Chondrocyte (in vitro differentiated cells): ENCODE measurements around the gene ARL1. TPM values are rescaled to one million over a fixed set of nuclear protein-coding genes. Genes with fewer than 3 reads are reported as not detected.
A peak's percentile ranks its signal among the peaks of the same experiment; 100 is the strongest.

Experiments used
- DNase-seq: peaks from one replicate; pipeline ENCODE4 v3.0.0; 2021; ENCODE audit warnings: mixed read lengths, low spot score
- H3K27ac Mint-ChIP-seq: one replicate; pipeline ENCODE4 v1.8.0; 2021; ENCODE audit warnings: mild to moderate bottlenecking, moderate library complexity, mixed read lengths; ENCODE audit not compliant: unreplicated experiment
- H3K27me3 Mint-ChIP-seq: 2 replicates; pipeline ENCODE4 v1.8.0; 2021; ENCODE audit warnings: low read depth, mixed read lengths
- H3K36me3 Mint-ChIP-seq: 2 replicates; pipeline ENCODE4 v1.8.0; 2021; ENCODE audit warnings: low read depth, mixed read lengths
- H3K4me1 Mint-ChIP-seq: 2 replicates; pipeline ENCODE4 v1.8.0; 2021; ENCODE audit warnings: low read depth, mild to moderate bottlenecking, mixed read lengths
- H3K4me3 Mint-ChIP-seq: one replicate; pipeline ENCODE4 v1.8.0; 2021; ENCODE audit warnings: mild to moderate bottlenecking, moderate library complexity, mixed read lengths; ENCODE audit not compliant: unreplicated experiment
- H3K9me3 Mint-ChIP-seq: 2 replicates; pipeline ENCODE4 v1.8.0; 2021; ENCODE audit warnings: low read depth, mixed read lengths
- long read RNA-seq: library from polyadenylated mRNA; stranded (forward); transcript quantifications from one replicate; pipeline ENCODE4 v2.0.0, GENCODE V29; 2021
- total RNA-seq: library from RNA; stranded (reverse); gene quantifications from 3 replicates; pipeline ENCODE4 v1.2.1, GENCODE V29; 2021
- TF ChIP-seq, protein P1 (sequence below): fragments of 200-600 bp; sonication (generic); IDR thresholded peaks from 2 replicates; pipeline ENCODE4 v1.5.0; 2021; ENCODE audit warnings: antibody characterized with exemption, mild to moderate bottlenecking, moderate library complexity

ARL1 gene
- total RNA-seq, result 127 to 173 TPM (median 141 TPM) in 3 replicates
- long read RNA-seq, transcript ARL1-201 (6 exons, 3,241 nt), result major isoform, 168 of 181 reads
- long read RNA-seq, partial matches to known transcripts, result 1 of 181 reads
- long read RNA-seq, other reads (novel, unspliced or antisense), result 10 of 181 reads

DNA sequence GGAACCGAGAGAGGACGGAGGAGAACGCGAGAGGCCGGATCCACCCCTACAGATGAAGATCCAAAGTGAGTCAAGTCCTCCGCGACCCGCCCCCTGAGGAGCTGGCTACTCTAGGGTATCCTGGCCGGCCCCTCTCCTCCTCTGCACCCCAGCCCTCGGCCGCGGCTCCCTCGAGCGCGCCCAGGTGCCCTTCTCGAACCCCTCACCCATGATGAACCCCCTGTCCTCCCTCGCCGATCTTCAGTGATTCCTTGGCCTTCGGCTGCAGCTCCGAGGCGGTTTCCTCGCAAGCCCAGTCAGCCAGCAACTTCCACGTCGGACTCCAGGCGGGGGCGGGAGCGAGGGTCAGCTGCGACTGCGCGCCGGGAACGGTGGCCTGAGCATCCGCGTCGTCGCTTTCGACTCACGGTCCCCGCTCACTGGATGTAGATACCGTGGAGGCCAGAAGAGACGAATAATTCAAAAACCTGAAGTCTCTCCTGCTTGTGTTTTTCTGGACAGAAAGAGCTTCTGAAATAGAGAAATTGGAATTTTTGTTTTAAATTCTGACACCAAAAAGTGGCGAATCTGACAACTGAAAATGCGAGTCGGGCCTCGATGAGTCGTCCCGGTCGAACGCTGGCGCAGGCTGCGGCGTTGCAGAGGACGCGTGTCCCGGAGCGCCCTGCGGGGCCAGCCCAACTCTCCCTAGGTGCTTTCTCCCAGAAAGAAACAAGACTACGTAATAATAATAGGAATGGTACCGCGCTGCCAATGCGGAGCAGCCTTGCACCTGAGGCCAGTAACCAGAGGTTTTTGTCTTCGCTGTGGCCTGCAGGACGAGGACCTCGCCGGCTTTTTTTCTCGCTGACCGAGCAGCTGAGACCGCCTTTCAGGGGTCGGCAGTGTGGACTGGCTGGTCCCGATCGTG lies at the start of gene ARL1:
ARL1 (minus strand) TSS at position 337 of the 910 bp plus-strand sequence; CDS start at position 210, 127 bp downstream.
- Mint-ChIP-seq H3K4me3 (peak within 1 kb of the TSS; percentile 96), H3K9me3 (no peaks in the 10 kb centered on the region), H3K27ac (peak within 1 kb of the TSS; percentile 100)

DNA sequence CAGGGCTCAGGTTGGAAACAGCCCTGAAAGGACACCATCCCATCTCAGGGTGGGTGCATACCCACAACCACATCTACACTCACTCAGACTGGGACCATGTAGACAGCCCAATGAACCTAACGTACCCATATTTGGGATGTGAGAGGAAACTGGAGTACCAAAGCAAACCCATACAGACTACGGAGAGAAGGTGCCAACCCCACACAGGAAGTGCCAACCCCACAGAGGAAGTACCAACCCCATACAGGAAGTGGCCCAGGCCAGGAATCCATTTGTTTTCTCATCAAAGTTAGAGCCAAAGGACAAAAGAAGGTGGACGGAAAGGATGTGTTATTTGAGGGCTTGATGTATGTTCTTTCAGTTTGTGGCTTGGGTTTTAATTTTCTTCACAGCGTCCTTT lies 48.1 kb upstream of the ARL1 start:
- TF ChIP-seq, protein P1, sequence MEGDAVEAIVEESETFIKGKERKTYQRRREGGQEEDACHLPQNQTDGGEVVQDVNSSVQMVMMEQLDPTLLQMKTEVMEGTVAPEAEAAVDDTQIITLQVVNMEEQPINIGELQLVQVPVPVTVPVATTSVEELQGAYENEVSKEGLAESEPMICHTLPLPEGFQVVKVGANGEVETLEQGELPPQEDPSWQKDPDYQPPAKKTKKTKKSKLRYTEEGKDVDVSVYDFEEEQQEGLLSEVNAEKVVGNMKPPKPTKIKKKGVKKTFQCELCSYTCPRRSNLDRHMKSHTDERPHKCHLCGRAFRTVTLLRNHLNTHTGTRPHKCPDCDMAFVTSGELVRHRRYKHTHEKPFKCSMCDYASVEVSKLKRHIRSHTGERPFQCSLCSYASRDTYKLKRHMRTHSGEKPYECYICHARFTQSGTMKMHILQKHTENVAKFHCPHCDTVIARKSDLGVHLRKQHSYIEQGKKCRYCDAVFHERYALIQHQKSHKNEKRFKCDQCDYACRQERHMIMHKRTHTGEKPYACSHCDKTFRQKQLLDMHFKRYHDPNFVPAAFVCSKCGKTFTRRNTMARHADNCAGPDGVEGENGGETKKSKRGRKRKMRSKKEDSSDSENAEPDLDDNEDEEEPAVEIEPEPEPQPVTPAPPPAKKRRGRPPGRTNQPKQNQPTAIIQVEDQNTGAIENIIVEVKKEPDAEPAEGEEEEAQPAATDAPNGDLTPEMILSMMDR, result no peak
- peaks cover 7% of the 10 kb centered on the region for H3K9me3 Mint-ChIP-seq
- no peak overlapping the region for H3K27ac Mint-ChIP-seq
- no peaks in the 10 kb centered on the region for H3K4me1 Mint-ChIP-seq
- no peak overlapping the region for H3K4me3 Mint-ChIP-seq
- no peaks in the 10 kb centered on the region for H3K27me3 Mint-ChIP-seq
- DNase-seq, result no peak
- peaks cover 1% of the 10 kb centered on the region for H3K36me3 Mint-ChIP-seq

More for the DNA sequence above, at the start of gene ARL1:
- DNase-seq, result peak; percentile 94
- Mint-ChIP-seq H3K4me1 (peaks cover 32% of the 10 kb centered on the region), H3K36me3 (peaks cover 1% of the 10 kb centered on the region), H3K27me3 (peaks cover 5% of the 10 kb centered on the region)
- TF ChIP-seq, protein P1, result no peak

DNA sequence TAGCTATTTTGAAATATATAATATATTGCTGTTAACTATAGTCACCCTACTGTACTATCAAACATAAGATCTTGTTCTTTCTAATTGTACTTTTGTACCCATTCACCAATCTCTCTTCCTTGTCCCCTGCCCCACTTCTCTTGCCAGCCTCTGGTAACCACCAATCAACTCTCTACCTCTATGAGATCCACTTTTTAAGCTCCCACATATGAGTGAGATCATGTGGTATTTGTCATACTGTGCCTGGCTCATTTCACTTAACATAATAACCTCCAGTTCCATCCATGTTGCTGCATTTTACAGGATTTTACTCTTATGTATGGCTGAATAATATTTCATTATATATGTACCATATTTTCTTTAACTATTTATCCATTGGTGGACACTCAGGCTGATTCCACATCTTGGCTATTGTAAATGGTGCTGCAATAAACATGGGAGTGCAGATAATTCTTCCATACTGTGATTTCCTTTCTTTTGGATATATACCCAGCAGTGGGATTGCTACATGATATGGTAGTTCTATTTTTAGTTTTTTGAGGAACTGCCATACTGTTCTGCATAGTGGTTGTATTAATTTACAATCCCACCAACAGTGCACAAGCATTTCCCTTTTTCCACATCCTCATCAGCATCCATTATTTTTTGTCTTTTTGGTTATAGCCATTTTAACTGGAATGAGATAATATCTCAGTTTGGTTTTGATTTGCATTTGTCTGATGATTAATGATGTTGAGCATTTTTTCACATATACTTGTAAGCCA lies 34.1 kb upstream of the ARL1 start:
- no peak overlapping the region for H3K4me3 Mint-ChIP-seq
- TF ChIP-seq, protein P1, result no peak
- no peaks in the 10 kb centered on the region for H3K4me1 Mint-ChIP-seq
- no peak overlapping the region for H3K27ac Mint-ChIP-seq
- H3K36me3 Mint-ChIP-seq, result no peaks in the 10 kb centered on the region
- H3K9me3 Mint-ChIP-seq, result no peaks in the 10 kb centered on the region
- peaks cover 5% of the 10 kb centered on the region for H3K27me3 Mint-ChIP-seq
- DNase-seq, result no peak

DNA sequence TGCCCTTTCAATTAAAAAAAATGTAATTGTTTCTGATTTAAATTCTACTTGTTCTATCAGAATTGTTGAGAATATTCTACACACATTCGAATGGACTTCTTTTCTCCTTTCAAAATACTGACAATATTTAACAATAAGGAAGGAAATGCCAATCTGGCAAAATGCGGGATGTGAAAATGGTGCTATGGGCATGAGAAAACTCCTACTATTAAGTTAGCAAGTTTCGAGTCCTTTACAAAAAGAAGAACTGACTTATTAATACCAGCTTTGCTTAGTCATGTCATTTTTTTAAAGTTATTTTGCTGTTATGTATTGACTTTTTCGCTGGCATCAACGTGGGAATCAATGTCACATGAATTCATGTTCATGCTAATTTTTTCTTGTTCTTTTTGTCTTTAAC lies 31.7 kb upstream of the ARL1 start:
- DNase-seq, result no peak
- TF ChIP-seq, protein P1, result no peak
- Mint-ChIP-seq H3K4me1 (no peaks in the 10 kb centered on the region), H3K27me3 (peaks cover 5% of the 10 kb centered on the region), H3K36me3 (no peaks in the 10 kb centered on the region), H3K9me3 (no peaks in the 10 kb centered on the region), H3K4me3 (no peak overlapping the region), H3K27ac (no peak overlapping the region)

DNA sequence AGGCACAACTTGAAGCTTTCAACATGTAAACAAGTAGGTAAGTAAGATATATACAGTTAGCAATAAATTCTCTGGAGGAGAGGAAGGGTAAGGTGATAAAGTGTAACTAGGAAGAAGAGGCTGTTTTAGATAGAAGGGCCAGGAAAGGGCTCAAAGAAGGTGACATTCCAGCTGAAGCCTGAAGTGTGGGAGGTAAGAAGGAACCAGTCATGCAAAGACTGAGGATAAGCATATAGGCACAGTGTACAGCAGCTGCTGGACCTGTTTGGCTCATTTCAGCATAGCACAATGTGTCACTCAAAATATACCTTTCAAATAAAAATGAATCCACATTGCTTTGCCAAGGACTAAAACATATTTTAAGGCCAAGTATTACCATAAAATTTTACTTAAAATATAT lies 28.6 kb upstream of the ARL1 start:
- Mint-ChIP-seq H3K27ac (no peak overlapping the region), H3K36me3 (no peaks in the 10 kb centered on the region), H3K4me1 (no peaks in the 10 kb centered on the region), H3K4me3 (no peak overlapping the region), H3K9me3 (no peaks in the 10 kb centered on the region), H3K27me3 (peaks cover 6% of the 10 kb centered on the region)
- DNase-seq, result no peak
- TF ChIP-seq, protein P1, result no peak
